GM12891 (cell line): ENCODE data around the gene DCAF10.
A peak's percentile ranks its signal among the peaks of the same experiment; 100 is the strongest.
"Not testable (repeated sequence)": the region's sequence is repeated elsewhere in the genome, so short reads cannot be mapped to it uniquely, and the experiment has no call there.

Experiments used
- DNase-seq: peaks from one replicate; pipeline ENCODE4 v3.0.0; 2011; ENCODE audit warnings: low spot score; ENCODE audit not compliant: insufficient read length
- FAIRE-seq: peaks from 2 replicates; lab custom pipeline; 2011; peaks lifted over from hg19 to GRCh38; lab: Jason Lieb, UNC
- PAX5 ChIP-seq: IDR thresholded peaks from 2 replicates; pipeline ENCODE4 v1.6.1; 2011; ENCODE audit warnings: low read length, moderate library complexity, mild to moderate bottlenecking; ENCODE audit not compliant: insufficient read depth, severe bottlenecking
- POLR2A ChIP-seq: IDR thresholded peaks from 2 replicates; pipeline ENCODE4 v1.6.1; 2011; ENCODE audit warnings: low read depth, low read length, control low read depth
- POLR2AphosphoS5 ChIP-seq: IDR thresholded peaks from 2 replicates; pipeline ENCODE4 v1.6.1; 2011; ENCODE audit warnings: low read depth, low read length, control low read depth
- POU2F2 ChIP-seq: IDR thresholded peaks from 2 replicates; pipeline ENCODE4 v1.6.1; 2011; ENCODE audit warnings: low read depth, mild to moderate bottlenecking, control low read depth, low read length, moderate library complexity
- SPI1 ChIP-seq: IDR thresholded peaks from 2 replicates; pipeline ENCODE4 v1.6.1; 2011; ENCODE audit warnings: low read depth, low read length, control low read depth
- TAF1 ChIP-seq: IDR thresholded peaks from 2 replicates; pipeline ENCODE4 v1.6.1; 2011; ENCODE audit warnings: low read depth, low read length, control low read depth

The DCAF10 gene

GRCh38 chr9:37905776-37906175 is 105.2 kb downstream of the DCAF10 start:
- DNase-seq (no peak), FAIRE-seq (no peak)
- TF ChIP-seq POLR2A (no peak), POLR2AphosphoS5 (no peak), POU2F2 (no peak), SPI1 (no peak), PAX5 (no peak), TAF1 (no peak)

- FAIRE-seq (no peak), DNase-seq (no peak)
- no peak for TF ChIP-seq POLR2AphosphoS5
- no peak for TF ChIP-seq PAX5
- TF ChIP-seq TAF1, result no peak
- TF ChIP-seq SPI1, result no peak
- TF ChIP-seq POLR2A, result no peak
- no peak for TF ChIP-seq POU2F2
Measured at GRCh38 chr9:37906312-37907239, 106.0 kb downstream of the DCAF10 start.

- DNase-seq (no peak), FAIRE-seq (no peak)
- TF ChIP-seq SPI1 (no peak), PAX5 (no peak), POLR2AphosphoS5 (no peak), TAF1 (no peak), POU2F2 (no peak), POLR2A (no peak)
Measured at GRCh38 chr9:37908283-37908682, 107.7 kb downstream of the DCAF10 start.

GRCh38 chr9:37908698-37909186 is 108.1 kb downstream of the DCAF10 start:
- TF ChIP-seq POLR2AphosphoS5 (no peak), PAX5 (no peak), POLR2A (no peak), SPI1 (no peak), TAF1 (no peak), POU2F2 (no peak)
- FAIRE-seq, result no peak
- DNase-seq, result no peak

- DNase-seq (no peak), FAIRE-seq (no peak)
- TF ChIP-seq SPI1, result no peak
- no peak for TF ChIP-seq POU2F2
- no peak for TF ChIP-seq PAX5
- TF ChIP-seq POLR2AphosphoS5, result no peak
- no peak for TF ChIP-seq POLR2A
- TF ChIP-seq TAF1, result no peak
Measured at GRCh38 chr9:37909326-37909725, 108.7 kb downstream of the DCAF10 start.

GRCh38 chr9:37909836-37910235 is 109.2 kb downstream of the DCAF10 start:
- not testable (repeated sequence) for FAIRE-seq, DNase-seq

GRCh38 chr9:37910271-37910670 is 109.7 kb downstream of the DCAF10 start:
- DNase-seq, result no peak
- TF ChIP-seq POLR2AphosphoS5 (no peak), POU2F2 (no peak), PAX5 (no peak), POLR2A (no peak), SPI1 (no peak), TAF1 (no peak)
- FAIRE-seq, result no peak

- FAIRE-seq (no peak), DNase-seq (no peak)
- TF ChIP-seq SPI1 (no peak), POU2F2 (no peak), POLR2A (no peak), PAX5 (no peak), TAF1 (no peak), POLR2AphosphoS5 (no peak)
Measured at GRCh38 chr9:37911271-37911681, 110.7 kb downstream of the DCAF10 start.

- no peak for TF ChIP-seq POLR2A
- TF ChIP-seq POLR2AphosphoS5, result no peak
- TF ChIP-seq SPI1, result no peak
- no peak for TF ChIP-seq POU2F2
- TF ChIP-seq TAF1, result no peak
- TF ChIP-seq PAX5, result no peak
- DNase-seq (peak; percentile 75), FAIRE-seq (peak; percentile 92)
Measured at GRCh38 chr9:37913480-37914153, 113.0 kb downstream of the DCAF10 start.

GRCh38 chr9:37914154-37914551 is 113.6 kb downstream of the DCAF10 start:
- no peak for DNase-seq
- FAIRE-seq, result no peak
- TF ChIP-seq POLR2A (no peak), POLR2AphosphoS5 (no peak), PAX5 (no peak), SPI1 (no peak), TAF1 (no peak), POU2F2 (no peak)
